ENCODE data around the gene STX8.

Gene STX8

DNA sequence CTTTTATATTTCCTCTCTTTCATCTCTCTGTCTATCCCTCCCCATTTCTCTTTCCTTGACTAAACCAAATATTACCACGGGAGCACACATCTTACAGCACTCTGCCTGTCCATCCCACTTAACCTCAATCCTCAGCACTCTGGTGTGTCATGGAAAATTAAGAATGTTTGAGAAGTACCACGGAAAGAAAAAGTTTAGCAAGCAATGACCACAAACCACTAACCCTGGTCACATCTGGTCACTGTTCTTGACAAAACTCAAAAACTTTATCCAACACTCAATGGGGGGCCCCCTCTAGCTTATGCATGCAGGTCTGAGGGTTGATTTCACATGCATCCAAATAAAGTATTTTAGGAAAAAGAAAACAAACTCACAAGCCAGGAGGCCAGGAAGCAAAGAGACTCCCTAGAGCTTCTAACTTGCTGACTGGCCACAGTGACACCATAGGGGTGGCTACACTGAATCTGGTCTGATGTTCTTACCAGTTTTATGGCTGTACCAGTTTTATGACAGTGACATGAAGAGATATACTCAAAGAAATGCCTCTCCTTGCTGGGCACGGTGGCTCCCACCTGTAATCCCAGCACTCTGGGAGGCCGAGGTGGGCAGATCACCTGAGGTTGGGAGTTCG is 229.2 kb downstream of the STX8 start:
- TF ChIP-seq ZFP3 (CRISPR knock-in tag; IDR thresholded peaks at IDR 0.05), result no peak
- TF ChIP-seq TOX (CRISPR knock-in tag; IDR thresholded peaks at IDR 0.05; ENCODE audit: borderline replicate concordance), result no peak
- no peak for TF ChIP-seq PPARA (CRISPR knock-in tag; IDR thresholded peaks at IDR 0.05; ENCODE audit: borderline replicate concordance)
- TF ChIP-seq ESRRG (CRISPR knock-in tag; IDR thresholded peaks at IDR 0.05), result no peak
- no peak for TF ChIP-seq ARNTL (CRISPR knock-in tag; IDR thresholded peaks at IDR 0.05; ENCODE audit: borderline replicate concordance, low read depth)
- no peak for TF ChIP-seq ZFP30 (CRISPR knock-in tag; IDR thresholded peaks at IDR 0.05)
- TF ChIP-seq RARB (CRISPR knock-in tag; IDR thresholded peaks at IDR 0.05), result no peak
- TF ChIP-seq GLIS3 (CRISPR knock-in tag; IDR thresholded peaks at IDR 0.05), result no peak
- TF ChIP-seq ZNF70 (CRISPR knock-in tag; IDR thresholded peaks at IDR 0.05), result no peak
- no peak for TF ChIP-seq TCF4 (CRISPR knock-in tag; IDR thresholded peaks at IDR 0.05; ENCODE audit: borderline replicate concordance)
- no peak for TF ChIP-seq BACH2 (CRISPR knock-in tag; IDR thresholded peaks at IDR 0.05; ENCODE audit: borderline replicate concordance)
- TF ChIP-seq CSRNP3 (CRISPR knock-in tag; IDR thresholded peaks at IDR 0.05), result no peak
- TF ChIP-seq ZNF565 (CRISPR knock-in tag; conservative IDR thresholded peaks at IDR 0.05; ENCODE audit: low read depth), result no peak
- TF ChIP-seq, protein P1, sequence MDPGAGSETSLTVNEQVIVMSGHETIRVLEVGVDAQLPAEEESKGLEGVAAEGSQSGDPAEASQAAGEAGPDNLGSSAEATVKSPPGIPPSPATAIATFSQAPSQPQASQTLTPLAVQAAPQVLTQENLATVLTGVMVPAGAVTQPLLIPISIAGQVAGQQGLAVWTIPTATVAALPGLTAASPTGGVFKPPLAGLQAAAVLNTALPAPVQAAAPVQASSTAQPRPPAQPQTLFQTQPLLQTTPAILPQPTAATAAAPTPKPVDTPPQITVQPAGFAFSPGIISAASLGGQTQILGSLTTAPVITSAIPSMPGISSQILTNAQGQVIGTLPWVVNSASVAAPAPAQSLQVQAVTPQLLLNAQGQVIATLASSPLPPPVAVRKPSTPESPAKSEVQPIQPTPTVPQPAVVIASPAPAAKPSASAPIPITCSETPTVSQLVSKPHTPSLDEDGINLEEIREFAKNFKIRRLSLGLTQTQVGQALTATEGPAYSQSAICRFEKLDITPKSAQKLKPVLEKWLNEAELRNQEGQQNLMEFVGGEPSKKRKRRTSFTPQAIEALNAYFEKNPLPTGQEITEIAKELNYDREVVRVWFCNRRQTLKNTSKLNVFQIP (CRISPR knock-in tag; IDR thresholded peaks at IDR 0.05; ENCODE audit: borderline replicate concordance, low read depth), result no peak
- TF ChIP-seq CSDC2 (CRISPR knock-in tag; IDR thresholded peaks at IDR 0.05), result no peak
- TF ChIP-seq ISL1 (CRISPR knock-in tag; IDR thresholded peaks at IDR 0.05), result no peak
- no peak for TF ChIP-seq CREB5 (CRISPR knock-in tag; IDR thresholded peaks at IDR 0.05; ENCODE audit: low read depth)
- no peak for ATAC-seq

DNA sequence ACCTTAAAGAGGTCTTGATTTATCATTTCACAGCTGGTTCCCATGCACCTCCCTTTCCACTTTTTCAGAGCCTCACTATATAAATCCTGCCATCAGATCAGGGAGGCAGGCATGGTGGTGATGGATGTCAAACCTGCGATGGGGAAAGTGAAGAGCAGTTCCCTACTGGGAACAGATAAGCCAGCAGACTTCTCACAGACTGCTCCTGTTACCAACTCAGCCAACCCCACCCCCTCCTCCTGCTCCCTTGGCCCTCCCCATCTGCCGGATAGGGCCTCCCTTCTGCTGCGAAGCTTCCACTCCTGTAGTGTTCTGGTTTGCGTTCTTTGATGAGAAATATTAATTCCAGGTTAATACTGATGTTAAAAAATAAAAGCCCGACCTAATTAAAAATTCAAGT is 232.1 kb downstream of the STX8 start:
- ATAC-seq, result no peak
- TF ChIP-seq ARNTL (CRISPR knock-in tag; IDR thresholded peaks at IDR 0.05; ENCODE audit: borderline replicate concordance, low read depth) (no peak), ZNF70 (CRISPR knock-in tag; IDR thresholded peaks at IDR 0.05) (no peak), PPARA (CRISPR knock-in tag; IDR thresholded peaks at IDR 0.05; ENCODE audit: borderline replicate concordance) (no peak), CSDC2 (CRISPR knock-in tag; IDR thresholded peaks at IDR 0.05) (no peak), CSRNP3 (CRISPR knock-in tag; IDR thresholded peaks at IDR 0.05) (no peak), GLIS3 (CRISPR knock-in tag; IDR thresholded peaks at IDR 0.05) (no peak), CREB5 (CRISPR knock-in tag; IDR thresholded peaks at IDR 0.05; ENCODE audit: low read depth) (no peak), TCF4 (CRISPR knock-in tag; IDR thresholded peaks at IDR 0.05; ENCODE audit: borderline replicate concordance) (no peak), ESRRG (CRISPR knock-in tag; IDR thresholded peaks at IDR 0.05) (no peak), OSR1 (CRISPR knock-in tag; IDR thresholded peaks at IDR 0.05) (no peak), ZFP3 (CRISPR knock-in tag; IDR thresholded peaks at IDR 0.05) (no peak), ZNF8 (CRISPR knock-in tag; IDR thresholded peaks at IDR 0.05) (no peak), ZFP30 (CRISPR knock-in tag; IDR thresholded peaks at IDR 0.05) (no peak), ZC3H10 (CRISPR knock-in tag; IDR thresholded peaks at IDR 0.05) (no peak), SNAI2 (CRISPR knock-in tag; IDR thresholded peaks at IDR 0.05) (no peak)
- TF ChIP-seq, protein P2, sequence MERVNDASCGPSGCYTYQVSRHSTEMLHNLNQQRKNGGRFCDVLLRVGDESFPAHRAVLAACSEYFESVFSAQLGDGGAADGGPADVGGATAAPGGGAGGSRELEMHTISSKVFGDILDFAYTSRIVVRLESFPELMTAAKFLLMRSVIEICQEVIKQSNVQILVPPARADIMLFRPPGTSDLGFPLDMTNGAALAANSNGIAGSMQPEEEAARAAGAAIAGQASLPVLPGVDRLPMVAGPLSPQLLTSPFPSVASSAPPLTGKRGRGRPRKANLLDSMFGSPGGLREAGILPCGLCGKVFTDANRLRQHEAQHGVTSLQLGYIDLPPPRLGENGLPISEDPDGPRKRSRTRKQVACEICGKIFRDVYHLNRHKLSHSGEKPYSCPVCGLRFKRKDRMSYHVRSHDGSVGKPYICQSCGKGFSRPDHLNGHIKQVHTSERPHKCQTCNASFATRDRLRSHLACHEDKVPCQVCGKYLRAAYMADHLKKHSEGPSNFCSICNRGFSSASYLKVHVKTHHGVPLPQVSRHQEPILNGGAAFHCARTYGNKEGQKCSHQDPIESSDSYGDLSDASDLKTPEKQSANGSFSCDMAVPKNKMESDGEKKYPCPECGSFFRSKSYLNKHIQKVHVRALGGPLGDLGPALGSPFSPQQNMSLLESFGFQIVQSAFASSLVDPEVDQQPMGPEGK (CRISPR knock-in tag; IDR thresholded peaks at IDR 0.05; ENCODE audit: borderline replicate concordance), result no peak
- TF ChIP-seq, protein P3, sequence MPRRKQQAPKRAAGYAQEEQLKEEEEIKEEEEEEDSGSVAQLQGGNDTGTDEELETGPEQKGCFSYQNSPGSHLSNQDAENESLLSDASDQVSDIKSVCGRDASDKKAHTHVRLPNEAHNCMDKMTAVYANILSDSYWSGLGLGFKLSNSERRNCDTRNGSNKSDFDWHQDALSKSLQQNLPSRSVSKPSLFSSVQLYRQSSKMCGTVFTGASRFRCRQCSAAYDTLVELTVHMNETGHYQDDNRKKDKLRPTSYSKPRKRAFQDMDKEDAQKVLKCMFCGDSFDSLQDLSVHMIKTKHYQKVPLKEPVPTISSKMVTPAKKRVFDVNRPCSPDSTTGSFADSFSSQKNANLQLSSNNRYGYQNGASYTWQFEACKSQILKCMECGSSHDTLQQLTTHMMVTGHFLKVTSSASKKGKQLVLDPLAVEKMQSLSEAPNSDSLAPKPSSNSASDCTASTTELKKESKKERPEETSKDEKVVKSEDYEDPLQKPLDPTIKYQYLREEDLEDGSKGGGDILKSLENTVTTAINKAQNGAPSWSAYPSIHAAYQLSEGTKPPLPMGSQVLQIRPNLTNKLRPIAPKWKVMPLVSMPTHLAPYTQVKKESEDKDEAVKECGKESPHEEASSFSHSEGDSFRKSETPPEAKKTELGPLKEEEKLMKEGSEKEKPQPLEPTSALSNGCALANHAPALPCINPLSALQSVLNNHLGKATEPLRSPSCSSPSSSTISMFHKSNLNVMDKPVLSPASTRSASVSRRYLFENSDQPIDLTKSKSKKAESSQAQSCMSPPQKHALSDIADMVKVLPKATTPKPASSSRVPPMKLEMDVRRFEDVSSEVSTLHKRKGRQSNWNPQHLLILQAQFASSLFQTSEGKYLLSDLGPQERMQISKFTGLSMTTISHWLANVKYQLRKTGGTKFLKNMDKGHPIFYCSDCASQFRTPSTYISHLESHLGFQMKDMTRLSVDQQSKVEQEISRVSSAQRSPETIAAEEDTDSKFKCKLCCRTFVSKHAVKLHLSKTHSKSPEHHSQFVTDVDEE (CRISPR knock-in tag; IDR thresholded peaks at IDR 0.05), result no peak
